NT2/D1 (cell line): ENCODE data around the gene AMN1.

Experiments
- SUZ12 ChIP-seq: IDR thresholded peaks from 2 replicates; pipeline ENCODE4 v1.6.1; 2011; ENCODE audit not compliant: insufficient read length, insufficient read depth; ENCODE audit errors: extremely low read depth
- YY1 ChIP-seq: IDR thresholded peaks from 2 replicates; pipeline ENCODE4 v1.6.1; 2011; ENCODE audit not compliant: insufficient read length, insufficient read depth
- ZNF274 ChIP-seq: IDR thresholded peaks from 2 replicates; pipeline ENCODE4 v1.6.1; 2011; ENCODE audit warnings: mild to moderate bottlenecking, low read depth, low read length

DNA sequence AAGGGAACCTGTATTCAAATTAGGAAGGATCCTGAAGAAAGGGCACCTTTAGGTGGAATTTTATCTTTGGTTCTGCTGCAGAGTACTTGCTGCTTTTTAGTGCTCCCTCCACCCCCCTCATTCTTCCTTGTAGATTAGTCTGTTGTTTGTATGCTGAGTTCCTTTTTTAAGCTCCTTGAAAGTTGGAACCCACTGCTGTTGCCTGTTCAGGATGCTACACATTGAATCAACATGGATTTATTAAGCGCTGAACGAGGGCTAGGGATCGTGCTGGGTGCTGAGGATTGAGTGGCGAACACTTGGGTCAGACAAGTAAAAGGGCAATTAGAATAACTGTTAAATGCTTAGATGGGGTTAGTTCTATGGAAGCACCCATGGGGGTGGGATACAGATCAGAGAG, 884 bp upstream of the AMN1 start:
- TF ChIP-seq YY1, result no peak
- no peak for TF ChIP-seq ZNF274
- no peak for TF ChIP-seq SUZ12
